Measurements from ENCODE around the gene CCDC91. TPM values are rescaled to one million over a fixed set of nuclear protein-coding genes. Genes with fewer than 3 reads are reported as not detected.

The CCDC91 gene
- total and polyA plus RNA-seq, 2 of the 4 experiments (the other 2 are of a cell fraction): 8.6 to 14.7 TPM

DNA sequence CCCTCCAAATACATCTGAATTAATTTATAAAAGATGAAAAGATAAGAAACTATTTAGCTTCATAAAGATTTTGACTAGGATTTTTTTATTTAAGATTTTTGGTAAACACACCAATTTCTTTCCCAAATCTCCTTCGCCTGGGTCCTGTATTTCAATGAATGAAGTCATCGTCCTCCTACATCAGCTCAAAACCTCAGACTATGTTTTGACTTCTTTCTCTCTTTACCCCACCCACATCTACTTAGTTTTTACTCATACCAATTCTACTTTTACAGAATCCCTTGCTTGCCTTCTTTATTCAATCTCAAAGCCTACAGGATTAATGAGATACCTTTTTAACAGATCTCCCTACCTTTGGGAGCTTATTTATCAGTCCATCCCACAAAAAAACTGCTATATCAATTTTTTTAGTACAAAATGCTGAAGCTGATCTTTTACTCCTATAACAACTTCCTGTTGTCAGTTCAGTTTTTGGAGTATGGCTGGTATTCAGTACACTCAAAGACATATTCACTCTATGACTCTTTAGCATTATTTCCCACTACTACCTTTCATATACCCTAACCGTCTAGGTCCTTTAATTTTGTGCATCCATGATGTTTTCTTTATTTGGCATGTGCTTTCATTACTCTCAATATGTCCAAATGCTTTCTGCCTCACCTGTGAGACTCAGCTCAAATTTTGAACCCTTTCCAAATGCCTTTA lies 18.7 kb upstream of the CCDC91 start:
- no peak overlapping the region for H3K9ac ChIP-seq (ENCODE audit: low read depth, low read length)
- DNase-seq: no peak
- TF ChIP-seq RCOR1 (IDR thresholded peaks at IDR 0.05; ENCODE audit: insufficient replicate concordance, low read length) (no peak), RAD21 (IDR thresholded peaks at IDR 0.05; ENCODE audit: low read length) (no peak)

More for the DNA sequence above, 18.7 kb upstream of the CCDC91 start:
- Histone ChIP-seq H2AK9ac (replicated peaks; ENCODE audit: low read depth, low read length, poor library complexity) (no peak overlapping the region), H3K79me1 (ENCODE audit: low read depth in 1 of 2, low read length in 2 of 2) (no peaks in the 10 kb centered on the region), H3K14ac (replicated peaks; ENCODE audit: low read depth, low read length) (no peak overlapping the region), H2BK5ac (ENCODE audit: low read depth, low read length, poor library complexity, severe bottlenecking) (no peak overlapping the region), H2BK120ac (ENCODE audit: low read depth, low read length) (no peak overlapping the region), H3K27ac (ENCODE audit: insufficient read depth, low read length) (no peak overlapping the region), H3K4me3 (ENCODE audit: insufficient read depth, low read depth, low read length) (no peak overlapping the region), H3K9me3 (ENCODE audit: control insufficient read depth, insufficient read depth, low read length) (no peaks in the 10 kb centered on the region), H3K56ac (ENCODE audit: extremely low read depth, insufficient read depth, low read length) (no peak overlapping the region), H3K4me1 (ENCODE audit: control insufficient read depth, insufficient read depth, low read length) (no peaks in the 10 kb centered on the region), H2AK5ac (ENCODE audit: low read depth, low read length) (no peak overlapping the region), H4K20me1 (ENCODE audit: insufficient read depth, low read length) (no peaks in the 10 kb centered on the region), H3K23ac (ENCODE audit: low read depth, low read length) (no peak overlapping the region), H2AFZ (replicated peaks; ENCODE audit: low read length, poor library complexity) (no peak overlapping the region), H2BK20ac (ENCODE audit: low read depth, low read length) (no peak overlapping the region), H3K4me2 (ENCODE audit: low read depth, low read length) (no peak overlapping the region), H4K91ac (ENCODE audit: insufficient read depth, low read depth, low read length) (no peak overlapping the region), H3K9me1 (ENCODE audit: insufficient read depth, low read length) (no peaks in the 10 kb centered on the region), H3K27me3 (ENCODE audit: control insufficient read depth, insufficient read depth, low read length) (no peaks in the 10 kb centered on the region), H3K18ac (ENCODE audit: low read depth, low read length) (no peak overlapping the region), H4K8ac (ENCODE audit: low read depth in 2 of 2, low read length in 2 of 2) (no peak overlapping the region), H3K4ac (ENCODE audit: low read depth, low read length) (no peak overlapping the region), H3K36me3 (ENCODE audit: control insufficient read depth, insufficient read depth, low read length) (no peaks in the 10 kb centered on the region), H2BK15ac (ENCODE audit: low read depth, low read length) (no peak overlapping the region), H4K5ac (ENCODE audit: low read depth, low read length) (no peak overlapping the region)
- intact Hi-C loops (cut with micrococcal nuclease): loop anchor here (1.0 to 5.0 kb wide), 4 partner anchors 202 to 828 kb away; no protein-coding TSS in a partner anchor
- dilution Hi-C loops (cut with HindIII; ENCODE audit: low sequenced_read_pairs, unreplicated experiment): no loop called here
- BruUV-seq (replicated peaks): no TSS peak
- no peak for ATAC-seq (ENCODE audit: low read depth)
- 80% methylated on average over 1 of the region's 3 CpGs; no CpG with 5 or more reads in 1 of the 2 experiments for WGBS, 2 experiments (ENCODE audit: extremely low coverage in 2 of 2, insufficient read length in 1 of 2)
- in situ Hi-C loops (cut with MboI; ENCODE audit: low sequenced_read_pairs): loop anchor here (10.0 kb wide), 2 partner anchors 207 to 427 kb away; no protein-coding TSS in a partner anchor
- CTCF ChIA-PET: interaction anchor here (1.2 to 1.3 kb wide), 3 partner anchors 11 to 701 kb away, joined by 3 read pairs; no protein-coding TSS in a partner anchor
- POLR2A ChIA-PET (ENCODE audit: unreplicated experiment): no interaction called here

Data from IMR-90 (cell line).